GM18858 (cell line): ENCODE measurements around the gene EID2.

Source experiments
- ATAC-seq: cut with Tn5 transposase; IDR thresholded peaks from one replicate; pipeline ENCODE4 v1.9.1; 2021; ENCODE audit not compliant: unreplicated experiment

Gene EID2

DNA sequence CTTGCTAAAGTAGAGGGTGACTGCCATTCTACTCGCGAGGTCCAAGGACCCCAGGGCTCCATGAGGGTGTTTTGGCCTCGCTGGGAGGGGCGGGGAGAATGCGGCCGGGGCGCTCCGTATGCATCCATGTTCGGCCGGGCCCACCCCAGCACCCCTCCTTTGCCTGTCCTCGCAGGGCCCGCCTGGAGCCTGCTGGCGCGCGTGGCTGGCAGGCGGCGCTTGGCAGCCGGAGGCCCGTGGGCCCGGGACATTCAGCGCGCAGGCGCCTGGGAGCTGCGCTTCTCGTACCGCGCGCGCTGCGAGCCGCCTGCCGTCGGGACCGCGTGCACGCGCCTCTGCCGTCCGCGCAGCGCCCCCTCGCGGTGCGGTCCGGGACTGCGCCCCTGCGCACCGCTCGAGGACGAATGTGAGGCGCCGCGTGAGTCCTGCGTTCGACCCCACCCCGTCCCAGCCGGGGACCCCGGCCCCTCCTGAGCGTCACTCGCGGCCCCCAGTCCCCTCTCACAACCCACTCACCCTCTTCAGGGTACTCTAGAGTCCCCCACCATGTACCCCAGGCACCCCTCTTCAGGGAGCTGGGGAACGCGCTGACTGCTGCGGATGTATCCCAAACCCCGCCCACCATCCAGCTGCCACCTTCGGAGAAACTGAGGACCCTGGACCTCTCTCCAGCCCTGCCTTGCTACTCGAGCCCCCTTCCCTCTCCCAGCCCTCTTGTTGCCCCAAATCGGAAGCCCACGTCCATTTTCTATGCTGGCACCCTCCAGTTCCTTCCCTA, 37.1 kb downstream of the EID2 start:
- ATAC-seq: no peak

DNA sequence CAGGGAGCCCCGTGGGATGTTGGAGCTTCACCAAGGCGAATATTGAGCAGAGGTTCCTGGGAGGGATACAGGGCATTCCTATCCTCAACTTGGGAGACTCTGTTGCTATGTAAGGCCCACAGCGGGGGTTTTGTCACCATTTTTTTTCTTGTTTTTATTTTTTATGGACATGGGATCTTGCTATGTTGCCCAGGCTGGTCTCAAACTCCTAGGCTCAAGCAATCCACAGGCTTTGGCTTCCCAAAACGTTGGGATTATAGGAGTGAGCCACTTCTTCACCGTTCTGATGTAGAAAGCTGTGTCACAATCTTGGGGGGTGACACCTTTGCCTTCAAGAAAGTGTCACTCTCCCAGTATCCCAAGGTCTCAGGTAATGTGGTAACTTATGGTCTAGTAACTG, 38.6 kb downstream of the EID2 start:
- ATAC-seq: no peak

DNA sequence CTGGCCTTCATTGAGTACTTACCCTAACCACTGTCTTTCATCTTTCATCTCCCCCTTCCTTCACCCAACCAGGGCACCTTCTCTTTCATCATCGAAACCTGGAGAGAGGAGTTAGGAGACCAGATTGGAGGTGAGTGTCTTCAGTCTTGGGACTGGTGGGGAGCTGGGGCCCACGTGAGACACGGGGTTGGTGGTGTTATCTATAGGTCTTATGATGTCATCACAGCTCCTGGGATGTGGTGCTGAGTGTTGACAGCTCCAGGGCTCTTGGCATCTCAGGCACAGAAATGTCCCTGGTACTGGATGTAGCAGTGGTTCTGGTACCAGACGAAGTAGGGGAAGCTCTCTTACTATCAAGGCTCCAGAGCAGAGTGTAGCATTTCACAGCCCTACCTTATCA, 39.4 kb downstream of the EID2 start:
- no peak for ATAC-seq

GRCh38 chr19:39499932-39500331, 40.0 kb downstream of the EID2 start:
- ATAC-seq: no peak

DNA sequence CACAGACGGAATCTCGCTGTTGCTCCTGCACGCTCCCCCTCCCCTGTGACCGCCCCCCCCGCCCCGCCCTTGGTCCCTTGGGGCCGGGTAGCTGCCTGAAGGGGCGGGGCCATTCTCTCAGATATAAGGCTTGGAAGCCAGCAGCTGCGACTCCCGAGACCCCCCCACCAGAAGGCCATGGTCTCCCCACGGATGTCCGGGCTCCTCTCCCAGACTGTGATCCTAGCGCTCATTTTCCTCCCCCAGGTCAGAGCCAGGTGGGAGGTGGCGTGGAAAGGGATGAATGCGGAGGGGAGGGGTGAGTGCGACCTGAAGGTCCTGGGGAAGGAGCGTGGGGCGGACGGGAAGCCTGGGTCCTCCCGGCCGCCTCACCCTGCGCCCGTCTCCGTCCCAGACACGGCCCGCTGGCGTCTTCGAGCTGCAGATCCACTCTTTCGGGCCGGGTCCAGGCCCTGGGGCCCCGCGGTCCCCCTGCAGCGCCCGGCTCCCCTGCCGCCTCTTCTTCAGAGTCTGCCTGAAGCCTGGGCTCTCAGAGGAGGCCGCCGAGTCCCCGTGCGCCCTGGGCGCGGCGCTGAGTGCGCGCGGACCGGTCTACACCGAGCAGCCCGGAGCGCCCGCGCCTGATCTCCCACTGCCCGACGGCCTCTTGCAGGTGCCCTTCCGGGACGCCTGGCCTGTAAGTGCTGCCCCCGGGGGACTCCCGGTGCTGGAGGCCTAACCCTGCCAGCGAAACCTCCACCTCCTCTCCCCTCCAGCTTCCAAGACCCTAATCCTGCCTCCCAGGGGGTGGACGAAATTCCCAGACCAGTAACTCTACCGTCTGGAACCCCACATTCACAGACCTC, 40.9 kb downstream of the EID2 start, which contains the start of gene DLL3:
DLL3 (plus strand) TSS at position 150 of the 845 bp plus-strand sequence; CDS start at position 178, 28 bp downstream.
- no peak for ATAC-seq

GRCh38 chr19:39497996-39498797, 41.8 kb downstream of the EID2 start:
- no peak for ATAC-seq

DNA sequence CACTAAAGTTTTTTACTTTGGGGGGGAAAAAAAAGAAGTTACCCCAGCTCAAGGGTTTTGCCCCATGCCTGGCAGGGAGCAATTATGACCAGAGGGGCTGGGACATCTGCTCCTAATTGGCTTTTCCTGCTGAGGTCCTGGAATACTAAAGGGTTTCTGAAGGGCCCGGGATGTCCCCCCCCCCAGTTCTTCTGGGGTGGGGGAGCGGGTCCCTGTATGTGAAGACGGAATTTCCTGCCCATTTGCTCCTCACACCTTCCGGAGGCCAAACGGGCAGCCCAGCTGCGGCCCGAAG, 42.3 kb downstream of the EID2 start:
- no peak for ATAC-seq

DNA sequence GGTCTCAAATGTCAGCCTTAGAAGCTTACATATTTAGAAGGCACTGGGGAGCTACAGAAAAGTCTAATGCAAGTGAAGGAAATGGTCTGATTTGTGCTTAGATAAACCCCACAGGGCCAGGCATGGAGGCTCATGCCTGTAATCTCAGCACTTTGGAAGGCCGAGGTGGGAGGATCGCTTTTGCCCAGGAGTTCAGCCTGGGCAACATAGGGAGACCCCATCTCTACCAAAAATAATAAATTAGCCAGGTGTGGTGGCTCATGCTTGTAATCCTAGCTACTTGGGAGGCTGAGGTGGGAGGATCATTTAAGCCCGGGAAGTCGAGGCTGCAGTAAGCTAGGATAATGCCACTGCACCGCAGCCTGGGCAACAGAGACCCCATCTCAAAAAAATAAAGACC, 43.9 kb downstream of the EID2 start:
- ATAC-seq: no peak

DNA sequence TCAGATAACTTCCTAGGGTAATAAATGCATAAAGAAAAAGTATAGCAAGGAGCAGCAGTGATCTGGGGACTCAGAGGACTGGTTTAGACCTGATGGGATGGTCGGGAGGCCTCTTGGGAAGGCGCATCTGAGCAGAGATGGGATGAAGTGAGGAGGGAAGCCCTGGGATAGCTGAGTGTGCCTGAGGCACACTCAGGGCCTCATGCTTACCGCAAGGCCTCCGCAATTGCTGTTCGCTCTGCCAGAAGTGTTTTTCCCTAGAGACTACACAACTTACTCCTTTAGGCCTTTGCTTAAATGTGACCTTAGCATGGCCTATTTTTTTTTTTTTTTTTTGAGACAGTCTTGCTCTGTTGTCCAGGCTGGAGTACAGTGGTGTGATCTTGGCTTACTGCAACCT, 45.3 kb downstream of the EID2 start:
- no peak for ATAC-seq

GRCh38 chr19:39492788-39493187, 47.2 kb downstream of the EID2 start:
- no peak for ATAC-seq

DNA sequence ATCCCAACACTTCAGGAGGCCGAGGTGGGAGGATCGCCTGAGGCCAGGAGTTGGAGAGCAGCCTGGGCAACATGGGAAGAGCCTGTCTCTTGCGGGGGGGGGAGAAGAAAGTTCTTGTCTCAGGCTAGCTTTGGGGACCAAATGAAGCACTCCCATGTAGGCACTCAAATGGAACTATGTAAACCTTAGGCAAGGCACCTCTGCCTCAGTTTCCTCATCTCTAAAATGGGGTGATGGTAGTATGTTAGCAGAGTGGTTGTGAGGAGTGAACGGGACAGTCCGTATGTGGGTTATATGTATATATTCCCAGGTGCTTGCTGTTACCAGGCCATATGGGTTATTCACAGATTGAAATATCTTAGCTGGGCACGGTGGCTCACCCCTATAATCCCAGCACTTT, 47.7 kb downstream of the EID2 start:
- no peak for ATAC-seq

DNA sequence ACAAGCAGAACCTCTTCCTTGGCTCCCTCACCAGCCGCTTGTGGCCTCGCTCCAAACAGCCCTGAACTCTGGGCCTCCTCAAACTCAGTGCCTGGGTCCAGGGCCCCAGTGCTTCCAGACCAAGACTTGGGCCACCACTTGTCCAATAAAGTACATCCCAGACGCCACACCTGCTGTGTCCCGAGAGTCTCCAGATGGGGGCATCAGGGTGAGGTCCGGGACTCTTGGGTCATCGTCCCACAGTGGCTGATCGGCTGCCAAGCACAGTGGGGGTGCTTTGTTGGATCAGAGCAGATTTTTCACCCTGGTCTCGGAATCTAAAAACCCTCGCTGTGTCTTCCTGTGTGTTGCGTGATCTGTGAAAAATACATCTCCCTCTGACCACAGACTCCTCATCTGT, 50.2 kb downstream of the EID2 start:
- ATAC-seq: no peak
